HG03039 (cell line): ENCODE data around the gene PHF10.

ENCODE experiments used
- ATAC-seq: cut with Tn5 transposase; IDR thresholded peaks from one replicate; pipeline ENCODE4 v1.9.1; 2021; ENCODE audit warnings: mild to moderate bottlenecking, moderate library complexity; ENCODE audit not compliant: unreplicated experiment

PHF10 gene

GRCh38 chr6:169678342-169678741 is 46.0 kb downstream of the PHF10 start:
- no peak for ATAC-seq

DNA sequence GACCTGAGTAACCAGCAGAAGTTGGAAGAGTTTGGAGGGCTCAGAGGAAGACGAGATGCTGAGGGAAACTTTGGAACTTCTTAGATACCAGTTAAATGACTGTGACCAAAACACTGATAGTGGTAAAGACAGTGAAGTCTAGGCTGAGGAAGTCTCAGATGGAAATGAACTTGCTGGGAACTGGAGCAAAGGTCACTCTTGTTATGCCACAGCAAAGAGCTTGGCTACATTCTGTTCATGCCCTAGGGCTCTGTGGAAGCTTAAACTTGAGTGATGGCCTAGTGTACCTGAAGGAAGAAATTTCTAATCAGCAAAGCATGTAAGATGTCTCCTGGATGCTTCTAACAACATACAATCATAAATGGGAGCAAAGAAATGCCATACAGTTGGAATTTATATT is 47.2 kb downstream of the PHF10 start:
- no peak for ATAC-seq

DNA sequence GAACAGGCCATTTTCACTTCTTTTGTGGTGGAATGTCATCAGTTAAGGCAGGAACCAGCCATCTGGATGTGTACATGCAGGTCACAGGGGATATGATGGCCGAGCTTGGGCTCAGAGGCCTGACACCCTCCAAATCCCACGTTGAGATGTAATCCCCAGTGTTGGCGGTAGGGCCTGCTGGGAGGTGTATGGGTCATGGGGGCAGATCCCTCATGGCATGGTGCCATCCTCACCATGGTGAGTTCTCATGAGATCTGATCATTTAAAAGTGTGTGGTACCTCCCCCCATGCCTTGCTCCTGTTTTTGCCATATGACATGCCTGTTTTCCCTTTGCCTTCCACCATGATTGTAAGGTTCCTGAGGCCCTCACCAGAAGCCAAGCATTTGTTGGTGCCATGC is 49.3 kb downstream of the PHF10 start:
- ATAC-seq = no peak

DNA sequence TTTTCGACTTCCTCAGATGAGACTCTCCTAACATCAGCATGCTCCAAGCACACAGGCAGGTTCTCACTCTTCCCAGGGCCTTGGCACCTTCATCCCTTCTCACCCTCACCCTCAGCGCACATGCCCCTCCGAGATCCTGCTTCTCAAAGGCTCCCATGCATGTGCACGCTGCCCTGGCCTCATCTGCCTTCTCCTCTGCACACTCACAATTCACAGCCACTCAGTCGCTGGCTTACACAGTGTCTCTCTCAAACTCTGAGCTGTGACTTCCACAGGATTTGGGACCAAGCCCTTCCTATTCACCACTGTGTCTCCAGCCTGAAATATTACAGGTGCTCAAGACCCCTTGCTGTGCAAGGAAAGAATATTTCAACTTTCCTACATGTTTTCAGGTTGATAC is 52.7 kb downstream of the PHF10 start:
- ATAC-seq = no peak

DNA sequence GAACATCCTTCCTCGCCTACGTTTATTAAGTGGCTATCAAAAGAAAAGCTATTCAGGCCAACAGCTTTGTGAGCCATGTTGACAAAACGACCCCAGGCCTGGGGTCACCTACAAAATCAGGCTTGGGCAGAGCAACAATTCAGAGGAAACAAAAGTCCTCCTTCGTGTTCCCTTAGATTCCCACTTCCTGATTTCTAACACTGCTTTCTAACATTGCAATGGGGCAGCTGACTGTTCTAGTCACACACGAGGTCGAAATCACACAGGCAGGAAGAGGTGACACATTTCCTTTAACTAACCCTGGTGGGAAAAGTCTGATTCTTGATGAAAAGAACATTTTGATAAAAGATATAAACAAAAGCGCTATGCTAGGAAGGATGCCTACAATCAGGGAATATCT is 54.4 kb downstream of the PHF10 start:
- ATAC-seq = no peak

DNA sequence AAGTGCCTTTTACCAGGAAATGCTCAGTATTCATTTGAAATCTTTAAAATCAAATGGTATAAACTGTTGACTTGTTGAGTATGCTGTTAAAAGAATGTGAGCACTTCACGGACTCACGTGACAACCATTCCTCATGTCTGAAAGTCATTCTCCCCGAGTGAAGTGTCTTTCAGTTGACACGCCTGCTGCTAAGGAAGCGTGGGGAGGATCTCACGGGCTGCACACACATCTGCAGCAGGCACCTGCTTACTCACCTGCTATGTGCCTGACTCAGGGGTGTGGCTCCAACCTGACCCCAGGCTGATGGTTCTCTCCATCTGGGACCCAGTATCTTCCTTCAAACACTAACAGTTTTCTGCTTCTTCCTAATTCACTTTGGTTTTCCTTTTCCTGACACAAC is 55.2 kb downstream of the PHF10 start:
- ATAC-seq = no peak

DNA sequence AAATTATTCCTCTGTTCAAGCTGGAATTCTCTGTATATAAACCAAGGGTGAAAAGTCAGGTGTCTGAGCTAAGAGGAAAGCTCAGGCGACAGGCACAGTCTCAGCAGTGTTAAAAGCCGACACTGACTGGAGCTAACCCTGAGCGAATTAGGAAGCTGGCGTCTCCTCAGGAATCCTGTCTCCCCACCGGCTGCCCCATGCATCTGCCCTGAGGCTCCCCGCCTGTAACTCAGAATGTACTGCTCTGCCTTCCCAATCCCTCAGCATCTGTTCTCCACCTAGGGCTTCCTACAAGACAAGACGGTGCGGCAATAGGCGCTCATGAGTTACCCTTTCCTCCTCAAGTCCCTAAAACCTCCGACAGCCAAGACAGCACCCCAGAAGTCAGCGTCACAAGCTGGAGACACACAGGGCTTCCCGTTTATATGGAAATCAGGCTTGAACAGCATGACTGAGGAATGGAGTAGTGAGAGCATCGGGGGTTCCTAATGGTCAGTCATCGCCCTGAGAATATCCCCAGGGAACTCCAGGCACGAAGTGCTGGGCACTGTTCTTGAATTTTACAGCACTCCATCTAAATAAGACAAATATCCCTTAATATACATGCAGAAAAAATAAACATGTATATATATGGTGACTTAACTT is 56.0 kb downstream of the PHF10 start:
- no peak for ATAC-seq

DNA sequence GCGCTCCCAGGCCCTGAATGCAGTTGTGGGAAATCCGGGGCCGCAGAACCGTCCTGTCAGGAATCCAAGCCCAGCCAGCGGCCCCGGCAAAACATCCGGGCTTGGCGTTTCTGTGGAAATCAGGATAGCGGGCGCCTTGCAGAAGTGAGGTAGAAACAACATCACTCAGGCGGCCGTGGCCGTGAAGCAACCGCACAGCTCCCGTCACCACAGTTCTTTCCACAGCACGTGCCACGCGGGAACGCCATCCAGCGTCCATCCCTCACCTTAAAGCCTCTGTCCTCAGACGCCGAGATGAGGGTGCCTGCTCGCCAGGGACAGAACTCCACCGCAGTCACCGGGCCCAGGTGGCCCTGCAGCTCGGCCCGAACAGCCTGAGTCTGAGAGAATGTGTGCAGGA is 56.6 kb downstream of the PHF10 start:
- ATAC-seq = no peak

GRCh38 chr6:169666441-169666840 is 57.9 kb downstream of the PHF10 start:
- ATAC-seq = no peak

- ATAC-seq = no peak
Measured at GRCh38 chr6:169665289-169665688, 59.0 kb downstream of the PHF10 start.

DNA sequence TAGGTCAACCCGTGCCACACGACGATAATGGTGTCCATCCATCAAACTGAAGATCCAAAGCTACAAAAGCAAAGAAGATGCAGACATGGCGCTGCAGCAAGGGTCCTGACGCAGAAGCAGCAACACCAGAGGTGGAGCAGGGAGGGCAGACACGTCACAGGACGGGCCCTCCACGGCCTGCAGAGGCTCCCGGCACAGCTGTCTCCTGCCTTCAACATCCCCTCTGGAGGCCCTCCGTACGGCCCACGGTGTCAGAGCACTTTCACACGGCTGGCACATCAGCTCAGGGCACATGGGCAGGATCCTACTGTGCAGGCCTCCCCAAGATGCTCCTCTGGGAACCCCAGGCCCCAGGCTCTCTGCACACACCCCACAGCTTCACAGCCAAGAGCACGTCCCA is 60.1 kb downstream of the PHF10 start:
- ATAC-seq = no peak

DNA sequence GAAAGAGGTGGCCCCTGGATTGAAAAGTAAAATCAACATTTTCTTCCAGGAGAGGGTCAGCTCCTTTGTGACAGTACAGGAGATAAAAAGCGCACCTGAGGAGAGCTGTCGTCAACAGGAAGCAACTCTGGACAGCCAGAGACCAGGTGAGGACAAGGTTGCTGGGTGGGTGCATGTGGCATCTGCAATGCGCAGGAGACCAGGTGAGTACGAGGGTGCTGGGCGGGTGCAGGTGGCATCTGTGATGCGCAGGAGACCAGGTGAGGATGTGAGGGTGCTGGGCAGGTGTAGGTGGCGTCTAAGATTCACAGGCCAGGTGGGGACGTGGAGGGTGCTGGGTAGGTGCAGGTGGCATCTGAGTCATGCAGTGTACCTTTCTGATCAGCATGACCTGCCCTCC is 60.8 kb downstream of the PHF10 start:
- no peak for ATAC-seq

DNA sequence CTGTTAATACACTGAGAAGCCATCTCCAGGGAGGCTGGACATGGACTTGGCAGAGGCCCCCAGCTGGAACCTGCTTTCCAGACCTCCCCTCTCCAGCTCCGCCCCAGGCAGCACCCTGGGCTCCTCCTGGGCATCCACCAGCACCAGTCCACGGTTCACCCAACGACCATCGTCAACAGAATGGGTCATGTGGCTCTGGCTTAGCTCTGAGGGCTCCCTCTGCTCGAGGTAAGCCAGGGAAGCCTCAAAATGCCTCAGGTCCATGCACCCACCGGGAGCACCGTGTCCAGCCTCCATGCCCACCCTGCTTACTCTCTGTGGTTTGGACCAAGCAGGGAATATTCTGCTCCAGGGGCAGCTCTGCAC is 62.9 kb downstream of the PHF10 start:
- no peak for ATAC-seq

- no peak for ATAC-seq
Measured at GRCh38 chr6:169660751-169661390, 63.4 kb downstream of the PHF10 start.

DNA sequence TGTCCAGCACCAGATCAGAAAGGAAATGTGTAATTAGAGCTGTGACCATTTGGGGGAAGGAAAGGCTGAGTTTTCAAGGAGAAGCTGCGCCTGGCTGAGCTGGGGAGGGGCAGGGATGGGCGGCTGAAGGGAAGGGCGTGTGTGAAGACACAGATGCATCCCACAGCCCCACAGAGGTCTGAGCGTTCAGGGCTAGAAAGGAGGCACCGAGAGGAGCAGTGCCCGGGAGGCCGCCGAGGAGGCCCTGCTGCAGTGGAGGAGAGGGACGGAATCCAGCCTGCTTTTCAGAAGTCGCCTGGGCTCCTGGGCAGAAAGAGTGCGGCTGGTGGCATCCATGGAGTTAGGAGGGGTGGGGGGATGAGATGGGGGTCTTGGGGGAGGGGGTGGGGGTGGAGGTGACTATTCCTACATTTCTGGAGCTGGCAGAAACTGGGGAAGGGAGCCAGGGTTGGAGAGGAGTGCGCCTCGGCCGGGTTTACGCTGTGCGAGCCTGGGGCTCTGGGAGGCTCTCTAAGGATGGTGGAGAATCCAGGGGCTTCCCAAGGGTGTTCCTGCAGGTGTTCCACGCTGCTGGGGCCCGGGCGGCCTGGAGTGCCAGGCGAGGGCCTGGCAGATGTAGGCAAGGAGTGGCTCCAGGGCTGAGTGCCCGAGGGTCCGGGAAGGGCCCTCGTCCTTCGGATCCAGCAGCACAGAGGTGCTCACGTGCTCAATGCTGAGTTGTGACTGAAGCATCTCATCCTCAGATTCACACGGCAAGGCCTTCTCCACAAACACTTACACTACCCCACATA is 64.3 kb downstream of the PHF10 start:
- no peak for ATAC-seq

DNA sequence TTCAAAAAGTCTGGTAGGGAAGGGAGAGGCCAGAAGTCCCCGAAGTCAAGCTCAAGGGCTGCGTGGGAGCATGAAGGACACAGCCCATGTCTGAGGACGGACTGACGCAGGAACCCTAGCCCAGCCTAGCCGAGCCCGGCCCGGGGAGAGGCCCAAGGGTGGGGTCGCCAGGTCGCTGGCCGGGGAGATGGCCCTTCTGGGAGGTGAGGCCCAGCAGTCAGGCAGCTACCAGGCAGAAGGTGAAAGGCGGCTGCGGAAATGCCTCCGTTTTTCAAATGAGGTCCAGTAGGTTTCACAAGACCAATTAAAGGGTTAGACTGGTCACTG is 67.1 kb downstream of the PHF10 start:
- no peak for ATAC-seq

DNA sequence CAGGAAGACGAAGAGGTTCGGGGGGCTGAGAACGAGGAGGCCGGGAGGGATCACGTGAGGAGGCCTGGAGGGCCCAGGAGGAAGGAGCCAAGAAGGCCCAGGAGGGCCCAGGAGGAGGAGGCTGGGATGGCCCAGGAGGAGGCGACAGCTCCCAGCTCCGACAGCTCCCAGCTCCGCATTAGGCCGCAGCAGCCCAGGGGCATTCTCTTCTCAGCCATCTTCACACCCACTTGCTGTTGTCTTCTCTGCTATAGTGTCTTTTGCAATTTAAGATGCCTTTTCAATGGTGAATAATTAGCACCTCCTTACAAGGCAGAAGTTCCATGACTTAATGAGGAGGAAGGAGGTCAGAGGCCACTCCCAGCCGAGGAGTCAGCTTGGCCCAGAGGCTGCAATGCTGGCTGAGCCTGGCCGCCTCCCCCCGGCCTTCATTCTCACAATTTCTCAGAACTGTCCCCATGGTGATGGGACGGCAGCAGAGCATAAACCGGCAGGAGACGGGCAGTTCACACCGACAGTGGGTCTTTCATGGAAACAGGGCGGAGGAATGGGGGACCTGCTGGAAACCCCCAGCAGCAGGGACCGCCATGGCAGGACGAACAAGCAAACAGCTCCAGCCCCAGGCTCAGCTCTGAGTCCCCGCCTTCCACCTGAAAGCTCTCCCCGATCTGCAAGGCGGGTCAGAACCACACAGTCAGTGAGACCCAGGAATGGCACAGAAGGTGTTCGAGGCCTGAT is 67.6 kb downstream of the PHF10 start:
- no peak for ATAC-seq

DNA sequence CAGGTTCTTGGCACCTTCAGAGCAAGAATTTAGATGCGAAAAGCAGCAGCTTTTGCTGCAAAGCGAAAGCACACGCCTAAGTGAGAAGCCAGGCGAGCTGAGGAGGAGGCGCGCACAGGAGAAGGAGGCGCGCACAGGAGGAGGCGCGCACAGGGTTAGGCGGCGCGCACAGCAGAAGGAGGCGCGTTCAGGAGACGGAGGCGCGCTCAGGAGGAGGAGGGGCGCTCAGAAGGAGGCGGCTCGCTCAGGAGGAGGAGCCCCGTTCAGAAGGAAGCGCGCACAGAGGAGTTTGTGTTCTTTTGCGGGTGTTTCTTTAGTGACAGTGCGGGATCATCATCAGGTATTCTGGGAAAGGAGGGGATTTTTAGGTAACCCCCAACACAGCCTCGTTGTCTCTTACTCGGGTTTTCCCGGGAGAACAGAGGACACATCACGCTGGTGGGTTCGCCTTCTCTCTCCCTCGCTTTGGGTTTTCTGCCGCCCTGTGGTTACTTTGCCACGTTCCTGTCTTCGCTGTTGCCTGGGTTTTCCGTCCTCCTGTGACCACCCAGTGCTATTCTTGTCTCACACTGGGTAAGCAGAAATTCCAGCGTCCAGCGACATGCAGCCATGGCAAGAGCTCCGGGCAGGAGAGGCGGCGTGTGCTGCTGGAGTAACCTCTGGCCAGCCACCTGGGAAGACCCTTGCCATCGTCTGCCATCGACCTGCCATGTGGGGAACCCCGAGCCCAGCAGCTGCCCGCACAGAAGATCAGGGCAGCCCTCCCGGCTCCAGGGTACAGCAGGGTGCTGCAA is 69.5 kb downstream of the PHF10 start:
- ATAC-seq = peak; percentile 87
